ENCODE measurements around the gene KIF18A.

GRCh38 chr11:28133146-28133545, 25.2 kb upstream of the KIF18A start:
- TF ChIP-seq, protein P1, sequence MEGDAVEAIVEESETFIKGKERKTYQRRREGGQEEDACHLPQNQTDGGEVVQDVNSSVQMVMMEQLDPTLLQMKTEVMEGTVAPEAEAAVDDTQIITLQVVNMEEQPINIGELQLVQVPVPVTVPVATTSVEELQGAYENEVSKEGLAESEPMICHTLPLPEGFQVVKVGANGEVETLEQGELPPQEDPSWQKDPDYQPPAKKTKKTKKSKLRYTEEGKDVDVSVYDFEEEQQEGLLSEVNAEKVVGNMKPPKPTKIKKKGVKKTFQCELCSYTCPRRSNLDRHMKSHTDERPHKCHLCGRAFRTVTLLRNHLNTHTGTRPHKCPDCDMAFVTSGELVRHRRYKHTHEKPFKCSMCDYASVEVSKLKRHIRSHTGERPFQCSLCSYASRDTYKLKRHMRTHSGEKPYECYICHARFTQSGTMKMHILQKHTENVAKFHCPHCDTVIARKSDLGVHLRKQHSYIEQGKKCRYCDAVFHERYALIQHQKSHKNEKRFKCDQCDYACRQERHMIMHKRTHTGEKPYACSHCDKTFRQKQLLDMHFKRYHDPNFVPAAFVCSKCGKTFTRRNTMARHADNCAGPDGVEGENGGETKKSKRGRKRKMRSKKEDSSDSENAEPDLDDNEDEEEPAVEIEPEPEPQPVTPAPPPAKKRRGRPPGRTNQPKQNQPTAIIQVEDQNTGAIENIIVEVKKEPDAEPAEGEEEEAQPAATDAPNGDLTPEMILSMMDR (IDR thresholded peaks at IDR 0.05), result no peak
- no peak for TF ChIP-seq POLR2AphosphoS5 (IDR thresholded peaks at IDR 0.05)
